Measurements from ENCODE around the gene SLX9. TPM values are rescaled to one million over a fixed set of nuclear protein-coding genes. Genes with fewer than 3 reads are reported as not detected.

The SLX9 gene
- total RNA-seq, 1 experiment from 2014 or later = 24.9 TPM

- DNase-seq (ENCODE audit: low read depth) = peak; percentile 70
These were observed 61.6 kb downstream of the SLX9 start for GRCh38 chr21:45001134-45002095.

- no peak for DNase-seq (ENCODE audit: low read depth)
These were observed 62.8 kb downstream of the SLX9 start for GRCh38 chr21:45002381-45003204.

GRCh38 chr21:45003331-45004058, 63.7 kb downstream of the SLX9 start:
- no peak for DNase-seq (ENCODE audit: low read depth)

GRCh38 chr21:45004059-45004422, 64.2 kb downstream of the SLX9 start:
- no peak for DNase-seq (ENCODE audit: low read depth)

GRCh38 chr21:45004481-45005247, 64.8 kb downstream of the SLX9 start:
- no peak for DNase-seq (ENCODE audit: low read depth)

GRCh38 chr21:45006536-45007095, 66.8 kb downstream of the SLX9 start:
- DNase-seq (ENCODE audit: low read depth) = no peak

GRCh38 chr21:45009616-45010015, 69.8 kb downstream of the SLX9 start:
- no peak for DNase-seq (ENCODE audit: low read depth)

GRCh38 chr21:45010096-45010495, 70.3 kb downstream of the SLX9 start:
- DNase-seq (ENCODE audit: low read depth) = no peak

- DNase-seq (ENCODE audit: low read depth) = no peak
These were observed 71.0 kb downstream of the SLX9 start for GRCh38 chr21:45010860-45011259.

GRCh38 chr21:45011426-45011825, 71.6 kb downstream of the SLX9 start:
- no peak for DNase-seq (ENCODE audit: low read depth)

GRCh38 chr21:45011911-45012661, 72.3 kb downstream of the SLX9 start:
- peak; percentile 95 for DNase-seq (ENCODE audit: low read depth)

- no peak for DNase-seq (ENCODE audit: low read depth)
These were observed 72.9 kb downstream of the SLX9 start for GRCh38 chr21:45012662-45013259.

GRCh38 chr21:45013260-45013841, 73.5 kb downstream of the SLX9 start:
- DNase-seq (ENCODE audit: low read depth) = no peak

- DNase-seq (ENCODE audit: low read depth) = no peak
These were observed 75.1 kb downstream of the SLX9 start for GRCh38 chr21:45014747-45015468.

- no peak for DNase-seq (ENCODE audit: low read depth)
These were observed 75.6 kb downstream of the SLX9 start for GRCh38 chr21:45015469-45015860.

GRCh38 chr21:45016031-45016405, 76.2 kb downstream of the SLX9 start:
- no peak for DNase-seq (ENCODE audit: low read depth)

GRCh38 chr21:45016406-45017038, 76.7 kb downstream of the SLX9 start:
- DNase-seq (ENCODE audit: low read depth) = no peak
